ENCODE results near the gene SIGLEC10. TPM values are rescaled to one million over a fixed set of nuclear protein-coding genes. Genes with fewer than 3 reads are reported as not detected.

The SIGLEC10 gene
- polyA plus RNA-seq, 10 donors, result 0.35 to 1.5 (median 0.82) TPM

DNA sequence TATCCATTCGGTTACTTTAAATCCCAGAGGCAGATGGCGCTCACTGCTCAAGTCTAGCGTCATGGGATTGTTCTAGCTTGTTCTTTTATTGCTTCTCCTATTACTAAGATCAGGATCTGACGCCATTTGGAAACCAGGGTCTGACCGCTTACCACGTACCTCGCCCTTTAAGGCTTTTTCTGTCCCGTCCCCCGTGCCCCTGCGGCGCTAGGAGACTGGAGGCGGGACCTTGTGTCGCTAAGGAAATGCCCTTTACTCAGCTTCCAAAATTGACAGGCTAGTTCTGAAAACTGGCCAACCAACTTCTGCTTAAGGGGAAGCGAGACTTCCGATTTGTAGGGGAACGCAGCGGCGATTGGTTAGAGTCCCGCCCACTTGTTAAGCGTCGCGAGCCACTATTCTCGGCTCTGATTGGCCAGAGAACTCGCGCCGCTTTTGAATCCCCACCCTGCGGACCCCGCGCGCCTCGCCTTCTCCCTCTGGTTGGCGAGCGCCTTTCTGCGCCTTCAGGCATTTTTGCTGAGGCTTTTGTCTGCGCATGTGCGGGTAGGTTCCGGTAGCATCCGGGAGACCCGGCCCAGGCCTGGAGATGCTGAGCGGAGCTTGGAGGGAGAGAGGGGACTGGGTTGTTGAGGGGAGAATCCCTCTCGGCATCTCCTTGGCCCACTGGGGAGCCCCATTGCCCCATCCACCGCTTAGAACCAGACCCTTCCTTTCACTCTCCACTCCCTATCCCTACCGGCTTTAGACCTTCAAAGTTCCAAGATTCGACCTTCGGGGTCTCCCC is 23.2 kb downstream of the SIGLEC10 start:
- DNase-seq, result peak; percentile 96 to 99 (median 99)

DNA sequence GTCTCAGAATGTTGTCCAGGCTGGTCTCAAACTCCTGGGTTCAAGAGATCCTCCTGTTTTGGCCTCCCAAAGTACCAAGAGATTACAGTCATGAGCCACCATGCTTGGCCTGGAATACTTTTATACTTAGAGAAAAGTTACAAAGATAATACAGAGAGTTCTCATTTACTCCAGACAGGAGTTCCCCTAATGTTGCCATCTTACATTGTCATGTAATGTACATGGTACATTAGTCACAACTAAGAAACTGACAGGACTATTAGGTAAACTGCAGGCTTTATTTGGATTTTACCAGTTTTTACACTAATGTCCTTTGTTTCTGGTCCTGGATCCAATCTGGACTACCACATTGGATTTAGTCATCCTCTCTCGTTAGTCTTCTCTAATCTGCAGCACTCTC is 24.7 kb downstream of the SIGLEC10 start:
- no peak for DNase-seq

DNA sequence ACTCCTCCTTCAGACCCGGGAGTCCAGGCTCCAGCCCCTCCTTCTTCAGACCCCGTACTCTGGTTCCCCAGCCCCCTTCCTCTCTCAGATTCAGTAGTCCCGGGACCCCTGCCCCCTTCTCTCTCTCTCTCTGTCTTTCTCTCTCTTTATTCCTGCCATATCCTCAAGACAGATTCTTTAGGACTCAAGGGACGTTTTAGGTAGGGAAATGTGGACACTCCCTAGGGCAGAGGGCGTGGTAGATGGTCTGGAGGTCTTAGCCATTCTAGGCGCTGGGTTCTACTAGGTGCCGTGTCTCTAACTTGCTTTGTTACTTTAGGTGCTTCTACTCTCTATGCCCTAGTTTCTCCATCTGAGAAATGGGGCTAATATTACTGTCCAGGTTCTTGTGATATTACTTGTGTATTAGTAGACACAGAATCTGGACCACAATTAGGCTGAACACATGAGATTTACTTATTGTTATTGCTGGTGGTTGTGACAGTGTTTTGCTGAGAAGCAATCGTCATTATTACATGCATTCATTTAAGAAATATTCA is 26.3 kb downstream of the SIGLEC10 start:
- no peak for DNase-seq

- no peak for DNase-seq
Measured at GRCh38 chr19:51389143-51389542, 28.3 kb downstream of the SIGLEC10 start.

DNA sequence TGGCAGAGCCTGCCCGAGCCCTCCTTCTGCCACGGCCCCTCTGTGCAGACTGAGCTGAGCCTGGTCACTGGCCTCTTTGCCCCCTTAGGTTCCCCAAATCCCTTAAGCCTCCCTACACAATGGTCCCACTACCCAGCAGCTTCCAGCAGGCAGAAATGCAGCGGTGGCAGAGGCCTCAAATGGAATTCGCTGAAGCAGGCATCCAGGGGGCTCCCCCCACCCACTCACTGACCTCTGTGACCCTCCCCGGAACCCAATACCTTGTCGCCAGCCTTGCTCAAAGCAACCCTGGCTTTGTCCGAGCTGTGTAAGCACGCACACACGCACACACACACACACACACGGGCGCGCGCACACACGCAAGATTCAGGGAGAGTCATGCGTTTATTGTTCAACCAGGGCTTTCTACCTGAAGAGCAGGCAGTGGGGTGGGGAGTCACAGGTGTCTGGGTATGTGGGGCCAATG is 29.5 kb downstream of the SIGLEC10 start, which contains the start of gene LIM2:
Gene LIM2, minus strand, starts transcription at position 51 of the 466 bp plus-strand sequence. CDS start 531 bp downstream, outside the sequence.
- DNase-seq, result no peak

DNA sequence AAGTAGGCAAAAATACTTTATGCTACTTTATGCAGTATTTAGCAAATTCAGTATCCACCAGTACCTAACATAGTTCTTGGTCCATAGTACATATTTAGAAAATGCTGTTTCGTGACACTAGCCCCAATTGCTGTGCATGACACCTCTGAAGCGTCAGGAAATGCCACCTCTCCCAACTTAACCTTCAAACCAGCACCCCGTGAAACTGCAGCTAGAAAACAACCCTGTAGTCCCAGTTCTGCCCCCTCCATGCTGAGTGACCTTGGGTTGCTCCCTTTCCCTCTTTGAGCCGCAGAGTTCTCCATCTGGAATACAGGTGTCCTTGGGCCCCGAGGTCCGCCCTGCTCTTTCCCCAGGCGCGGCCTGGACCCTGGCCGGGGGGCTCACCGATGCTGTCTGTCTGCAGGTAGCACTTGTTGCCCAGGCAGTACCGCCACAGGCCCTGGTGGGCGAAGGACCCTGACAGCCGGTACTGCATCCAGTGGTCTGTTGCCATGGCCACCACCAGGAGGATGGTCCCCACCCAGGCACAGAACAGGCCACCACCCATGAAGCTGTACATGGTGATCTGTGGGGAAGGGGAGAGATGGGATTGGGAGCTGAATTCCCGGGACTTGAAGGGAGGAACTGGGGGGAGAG is 30.4 kb downstream of the SIGLEC10 start:
- no peak for DNase-seq

GRCh38 chr19:51382004-51382403 is 35.4 kb downstream of the SIGLEC10 start:
- DNase-seq, result no peak

DNA sequence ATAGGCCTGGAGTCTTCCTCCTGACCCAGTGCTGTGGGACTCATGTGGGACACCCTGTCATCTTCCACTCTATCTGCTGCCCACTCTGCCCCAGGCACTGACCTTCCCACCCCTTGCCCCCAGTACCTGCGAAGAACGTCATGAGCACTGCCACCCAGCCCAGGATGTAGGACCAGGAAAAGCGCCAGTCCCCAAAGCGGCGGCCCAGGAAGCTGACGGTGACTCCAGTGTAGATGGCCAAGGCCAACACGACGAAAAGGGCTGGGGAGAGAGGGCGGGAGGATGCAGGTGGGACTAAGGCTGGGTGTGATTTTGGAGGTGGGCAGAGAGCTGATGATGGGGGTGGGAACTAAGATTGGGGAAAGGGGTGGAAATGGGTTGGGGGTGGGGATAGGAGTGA is 37.1 kb downstream of the SIGLEC10 start:
- no peak for DNase-seq

DNA sequence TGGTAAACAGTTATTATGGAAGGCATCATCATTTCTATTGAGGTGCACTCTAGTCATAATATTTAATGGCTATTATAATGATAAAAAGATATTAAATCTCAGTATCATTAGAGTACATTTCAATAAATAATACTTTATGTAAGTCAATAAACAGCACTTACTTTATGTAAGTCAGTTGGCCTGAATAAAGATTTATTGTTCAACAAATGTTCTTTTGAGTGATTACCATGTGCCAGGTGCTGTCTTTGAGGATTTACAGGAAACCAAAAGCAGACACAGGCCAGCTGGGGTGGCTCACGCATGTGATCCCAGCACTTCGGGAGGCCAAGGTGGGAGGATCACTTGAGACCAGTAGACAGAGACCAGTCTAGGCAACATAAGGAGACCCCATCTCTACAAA is 40.0 kb downstream of the SIGLEC10 start:
- no peak for DNase-seq

- no peak for DNase-seq
Measured at GRCh38 chr19:51375504-51376221, 41.8 kb downstream of the SIGLEC10 start.

DNA sequence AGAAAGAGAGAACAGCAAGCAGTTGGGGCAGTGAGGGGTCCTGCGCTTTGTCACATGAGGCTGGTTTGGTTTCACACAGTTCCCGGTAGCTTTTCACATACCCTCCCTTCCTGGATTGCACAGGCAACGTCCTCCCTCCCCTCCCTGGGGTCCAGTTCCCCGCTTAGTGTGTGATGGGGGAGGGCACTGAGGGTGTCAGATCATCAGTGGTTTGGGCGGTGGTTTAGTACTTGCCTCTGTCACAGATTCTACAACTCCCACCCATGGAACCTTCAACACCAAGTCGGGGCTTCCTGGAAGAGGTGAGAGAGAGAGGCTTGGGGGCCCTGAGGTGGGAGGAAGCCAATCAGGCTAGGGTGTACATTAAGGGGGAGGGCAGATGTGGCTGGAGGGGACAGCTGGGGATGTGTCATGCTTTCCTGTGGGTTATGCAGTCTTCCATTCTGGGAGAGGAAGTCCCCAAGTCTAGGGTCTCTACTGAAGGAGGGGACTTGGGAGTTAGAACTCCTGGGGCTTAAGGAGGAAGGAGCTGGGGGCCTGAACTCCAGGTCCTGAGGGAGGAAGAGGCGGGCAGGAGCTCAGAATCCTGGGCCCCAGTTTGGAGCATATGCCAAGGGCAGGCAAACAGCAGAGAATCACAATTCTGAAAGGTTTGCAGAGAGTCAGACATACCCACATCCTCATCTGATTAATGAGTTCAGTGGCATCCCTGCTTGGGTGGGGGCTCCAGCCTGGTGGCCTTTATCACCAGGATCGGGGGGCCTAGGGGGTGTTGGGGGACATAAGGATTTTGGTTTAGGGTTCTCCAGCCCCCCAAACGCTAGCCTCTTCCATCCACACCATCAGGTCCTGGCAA is 44.6 kb downstream of the SIGLEC10 start, which contains the start of gene NKG7:
Gene NKG7, minus strand, starts transcription at position 6 of the 856 bp plus-strand sequence. CDS start 119 bp downstream, outside the sequence.
- DNase-seq, result no peak

DNA sequence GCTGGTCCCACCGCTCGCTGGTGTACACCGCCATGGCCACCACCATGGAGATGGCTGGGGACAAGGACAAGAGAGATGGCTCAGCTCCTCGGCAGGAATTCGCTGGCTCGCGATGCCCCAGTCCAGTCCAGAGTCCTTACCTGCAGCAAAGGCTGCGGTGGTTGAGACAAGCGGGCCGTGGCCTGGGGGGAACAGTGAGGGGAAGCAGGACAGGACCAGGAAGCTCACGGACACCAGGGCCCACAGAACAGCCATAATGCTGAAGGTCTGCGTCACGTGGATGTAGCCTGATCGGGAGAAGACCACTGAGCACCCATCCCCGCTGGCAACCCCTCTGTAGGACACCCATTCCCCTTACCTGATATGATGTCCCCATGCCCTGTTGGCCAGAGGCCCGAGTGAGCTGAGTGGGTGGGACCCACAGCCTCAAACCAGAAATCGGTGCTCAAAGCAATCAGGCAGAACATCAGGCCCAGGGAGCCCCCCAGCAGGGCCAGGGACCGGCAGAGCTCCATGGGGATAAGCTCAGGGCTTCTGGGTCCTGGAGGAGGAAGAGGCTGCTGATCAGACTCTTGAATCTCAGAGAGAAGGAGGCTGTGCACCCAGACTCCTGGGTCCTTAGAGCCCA is 45.3 kb downstream of the SIGLEC10 start:
- DNase-seq, result no peak

- DNase-seq, result no peak
Measured at GRCh38 chr19:51371186-51371690, 46.2 kb downstream of the SIGLEC10 start.

DNA sequence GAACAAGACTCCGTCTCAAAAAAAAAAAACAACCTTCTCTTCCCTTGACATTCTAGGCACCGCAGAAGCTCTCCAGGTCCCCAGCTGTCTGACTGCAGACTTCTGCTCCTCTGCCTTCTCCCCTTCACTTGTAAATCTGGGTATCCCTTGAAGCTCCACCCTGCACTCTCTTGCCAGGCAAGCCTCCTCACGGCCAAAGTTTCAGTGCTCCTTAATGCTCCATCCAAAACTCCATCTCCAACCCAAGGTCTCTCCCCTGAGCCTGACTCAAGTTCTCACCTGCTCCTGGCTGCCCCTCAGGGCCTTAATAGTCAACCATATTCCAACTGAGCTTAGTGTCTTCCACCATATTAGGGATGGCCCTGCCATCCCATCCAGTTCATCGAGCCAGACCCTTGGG is 47.2 kb downstream of the SIGLEC10 start:
- DNase-seq, result no peak

DNA sequence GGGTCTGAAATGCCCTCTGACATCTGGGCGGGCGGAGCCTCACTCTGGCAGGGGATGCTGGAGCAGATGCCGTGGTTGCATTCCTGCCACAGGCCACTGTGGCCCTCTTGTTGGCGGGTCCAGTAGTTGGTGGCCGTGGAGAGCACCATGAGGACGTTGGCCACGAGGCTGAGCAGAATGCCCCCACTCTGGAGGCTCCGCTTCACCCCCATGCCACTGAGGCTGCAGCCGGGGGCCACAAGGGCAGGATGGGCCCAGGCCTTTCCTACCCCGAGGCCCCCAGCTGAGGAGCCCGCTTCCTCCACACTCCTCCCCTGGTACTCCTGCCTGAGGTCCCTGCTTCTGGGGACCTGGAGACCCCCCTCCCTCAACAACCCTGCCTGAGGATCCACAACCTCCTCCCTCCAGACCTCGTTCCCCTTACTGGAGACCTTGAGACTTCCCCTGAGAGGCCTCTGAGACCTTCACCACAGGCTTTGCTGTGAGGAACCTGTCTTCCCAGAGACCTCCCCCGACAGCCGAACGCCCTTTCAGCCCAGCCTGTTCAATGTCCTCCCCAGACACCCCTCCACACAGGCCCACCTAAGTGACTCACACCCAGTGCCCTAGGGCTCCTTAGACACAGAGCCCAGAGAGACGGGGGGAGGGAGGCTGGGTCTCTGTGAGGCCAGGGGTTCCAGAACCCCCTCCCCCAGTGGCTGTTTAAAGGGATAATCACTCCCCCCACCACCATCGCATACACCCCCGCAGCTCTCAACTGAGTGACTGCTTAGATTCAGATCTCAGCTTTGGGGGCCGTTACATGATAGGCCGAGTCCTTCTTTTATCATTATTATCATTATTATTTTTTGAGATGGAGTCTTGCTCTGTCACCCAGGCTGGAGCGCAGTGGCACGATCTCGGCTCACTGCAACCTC is 48.8 kb downstream of the SIGLEC10 start, which contains the start of gene CLDND2:
Gene CLDND2, minus strand, starts transcription at position 638 of the 917 bp plus-strand sequence. Its CDS starts 426 bp downstream, at position 212.
- DNase-seq, result peak in 2 of 3 donors; percentile 10 to 41

DNA sequence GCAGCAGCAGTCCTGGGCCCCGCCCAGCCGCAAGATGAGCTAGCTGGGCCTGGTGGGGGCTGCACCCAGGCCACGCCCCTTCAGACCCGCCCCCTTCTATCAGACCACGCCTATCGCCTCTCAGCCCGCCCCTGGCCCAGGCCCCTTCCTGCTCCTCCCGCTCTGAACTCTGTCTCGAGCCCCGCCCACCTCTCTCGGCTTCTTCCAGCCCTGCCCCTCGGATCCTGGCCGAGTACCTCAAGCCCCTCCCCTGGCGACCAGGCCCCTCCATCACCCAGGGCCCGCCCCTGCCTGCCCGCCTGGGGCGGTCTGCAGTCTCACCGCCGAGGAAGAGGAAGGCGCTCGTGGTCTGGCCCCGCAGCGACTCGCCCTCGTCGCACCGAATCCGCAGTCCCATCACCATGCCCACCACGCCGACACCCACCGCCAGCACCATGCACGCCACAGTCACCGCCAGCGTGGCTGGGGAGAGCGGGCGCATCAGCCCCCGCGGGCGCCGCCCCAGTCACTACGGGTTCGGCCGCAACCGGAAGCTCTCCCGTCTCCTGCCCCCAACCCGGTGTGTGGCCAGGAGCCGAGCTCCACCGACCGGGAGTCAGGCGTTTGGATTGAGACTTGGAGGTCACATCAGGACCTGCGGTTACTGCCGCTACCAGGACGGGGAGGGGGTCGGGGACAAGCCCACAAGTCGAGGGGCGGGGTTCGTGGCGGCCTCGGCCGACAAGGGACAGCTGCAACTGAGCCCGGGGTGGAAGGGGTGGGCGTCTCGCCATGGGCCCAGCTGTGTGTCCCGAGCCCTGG is 49.7 kb downstream of the SIGLEC10 start:
- DNase-seq, result peak; percentile 98 to 99 (median 99)

DNA sequence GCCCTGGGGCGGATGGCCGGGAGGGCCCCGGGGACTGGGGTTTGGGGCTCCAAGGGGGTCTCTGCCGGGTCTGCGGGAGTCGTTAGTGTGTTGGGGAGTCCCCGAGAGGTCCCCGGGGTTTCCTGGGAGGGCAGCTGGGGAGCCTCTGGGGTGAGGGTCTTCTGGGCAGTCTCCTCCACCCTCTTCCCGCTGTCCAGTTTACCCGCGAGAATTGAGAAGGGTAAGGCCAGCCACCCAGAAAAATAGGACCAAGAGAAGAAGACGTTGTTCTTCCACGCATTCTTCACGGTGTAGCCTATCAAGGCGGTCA is 50.2 kb downstream of the SIGLEC10 start:
- DNase-seq, result no peak

All from muscle of back (tissue), 11 donors.